Spleen (tissue), 7 donors: Measurements from ENCODE around the gene GUCD1.

Experiments used
- CTCF ChIP-seq, 11 experiments: fragments of 200-600 bp in 7 of 11; fragments of 450-650 bp in 4 of 11; sonication (generic) in 4 of 11; IDR thresholded peaks in 8 of 11; conservative IDR thresholded peaks in 3 of 11; 1 replicate in 7 of 11; 2 replicates in 4 of 11; pipeline versions ENCODE4 v1.4.0 to v1.8.0; 2016 to 2021; ENCODE audit warnings: antibody characterized with exemption in 11 of 11, inconsistent platforms in 4 of 11, mild to moderate bottlenecking in 1 of 11
- POLR2A ChIP-seq, 3 donors: fragments of 450-650 bp; IDR thresholded peaks; one replicate each; pipeline ENCODE4 v1.5.1; 2017; ENCODE audit warnings: antibody characterized with exemption in 3 of 3, mild to moderate bottlenecking in 1 of 3
- donor health status: DM: no; HTN: no; CAD: no; lungs with moderate emphysema.
- donor health status: DM: no; HTN: no; CAD: no.
- donor health status: DM: no; HTN: no; CAD: no.

- TF ChIP-seq CTCF (IDR thresholded peaks at IDR 0.05 in 8 of 11, conservative IDR thresholded peaks at IDR 0.05 in 3 of 11) (no peak), POLR2A (IDR thresholded peaks at IDR 0.05) (no peak)
These were observed 12.1 kb upstream of the GUCD1 start for GRCh38 chr22:24566899-24567511.
